H1 (cell line): ENCODE data around the gene IGFBP6.

Source experiments
- CEBPB ChIP-seq: IDR thresholded peaks from 2 replicates; pipeline ENCODE4 v1.6.1; 2012; ENCODE audit warnings: low read depth, low read length
- GABPA ChIP-seq: IDR thresholded peaks from 2 replicates; pipeline ENCODE4 v1.6.1; 2011; ENCODE audit warnings: mild to moderate bottlenecking, low read length, moderate library complexity, borderline replicate concordance; ENCODE audit not compliant: insufficient read depth
- GTF2F1 ChIP-seq: IDR thresholded peaks from 2 replicates; pipeline ENCODE4 v1.6.1; 2012; ENCODE audit warnings: low read depth, low read length, improper control_type of control experiment, borderline replicate concordance
- POLR2A ChIP-seq, 2 experiments: IDR thresholded peaks; 1 replicate in 1 of 2; 2 replicates in 1 of 2; pipeline ENCODE4 v1.6.1; 2011; ENCODE audit warnings: low read depth in 2 of 2, low read length in 2 of 2, mild to moderate bottlenecking in 2 of 2; ENCODE audit errors: control extremely low read depth in 1 of 2
- POLR2AphosphoS5 ChIP-seq: IDR thresholded peaks from 2 replicates; pipeline ENCODE4 v1.6.1; 2011; ENCODE audit warnings: low read depth, low read length
- SIN3A ChIP-seq, 2 experiments: IDR thresholded peaks in 1 of 2; conservative IDR thresholded peaks in 1 of 2; 2 replicates each; pipeline ENCODE4 v1.6.1; 2011 to 2012; ENCODE audit warnings: low read length in 2 of 2, improper control_type of control experiment in 1 of 2, low read depth in 1 of 2, mild to moderate bottlenecking in 1 of 2
- SP1 ChIP-seq: IDR thresholded peaks from 2 replicates; pipeline ENCODE4 v1.6.1; 2011; ENCODE audit warnings: low read depth, low read length
- SUZ12 ChIP-seq: fragments of 200-600 bp; sonication (generic); IDR thresholded peaks from 2 replicates; pipeline ENCODE4 v1.6.1; 2012; ENCODE audit warnings: mild to moderate bottlenecking, inconsistent platforms, low read length, moderate library complexity, mixed read lengths
- TF ChIP-seq, protein P1 (sequence below), 3 experiments: IDR thresholded peaks; 1 replicate in 2 of 3; 2 replicates in 1 of 3; pipeline versions ENCODE4 v1.5.1 to v1.6.1; 2011; ENCODE audit warnings: low read length in 3 of 3, mild to moderate bottlenecking in 3 of 3, inconsistent platforms in 2 of 3, low read depth in 1 of 3, moderate library complexity in 1 of 3; ENCODE audit not compliant: insufficient read depth in 1 of 3; ENCODE audit errors: control extremely low read depth in 1 of 3
- TF ChIP-seq, protein P2 (sequence below): IDR thresholded peaks from 2 replicates; pipeline ENCODE4 v1.6.1; 2011; ENCODE audit warnings: low read length, improper control_type of control experiment
- TF ChIP-seq, protein P3 (sequence below): IDR thresholded peaks from 2 replicates; pipeline ENCODE4 v1.6.1; 2012; ENCODE audit warnings: inconsistent platforms

DNA sequence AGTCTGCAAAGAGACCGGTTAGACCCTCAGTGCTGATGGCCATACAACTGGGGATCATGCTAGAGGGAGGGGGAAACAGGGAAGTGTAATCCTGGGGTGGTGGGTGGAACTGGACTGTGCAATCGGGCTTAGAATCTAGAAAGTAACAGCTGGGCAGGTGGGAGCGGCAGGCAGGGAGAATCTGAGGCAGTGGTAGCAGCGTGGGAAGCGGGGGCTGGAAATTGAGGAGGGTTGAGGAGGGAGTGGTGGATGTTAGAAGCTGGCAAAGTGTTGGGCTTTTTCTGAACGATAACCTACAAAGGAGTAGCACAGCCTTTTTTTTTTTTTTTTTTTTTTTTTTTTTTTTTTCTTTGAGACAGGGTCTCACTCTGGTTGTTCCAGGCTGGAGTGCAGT lies 3.1 kb upstream of the IGFBP6 start:
- TF ChIP-seq SUZ12 (no peak), SP1 (no peak), GABPA (no peak), POLR2AphosphoS5 (no peak), CEBPB (no peak), GTF2F1 (no peak), POLR2A (IDR thresholded peaks at IDR 0.05; ENCODE audit: control extremely low read depth in 1 of 2, low read depth in 2 of 2, low read length in 2 of 2) (no peak), SIN3A (conservative IDR thresholded peaks at IDR 0.05 in 1 of 2, IDR thresholded peaks at IDR 0.05 in 1 of 2; ENCODE audit: low read depth in 1 of 2, low read length in 2 of 2) (no peak)
- TF ChIP-seq, protein P1, sequence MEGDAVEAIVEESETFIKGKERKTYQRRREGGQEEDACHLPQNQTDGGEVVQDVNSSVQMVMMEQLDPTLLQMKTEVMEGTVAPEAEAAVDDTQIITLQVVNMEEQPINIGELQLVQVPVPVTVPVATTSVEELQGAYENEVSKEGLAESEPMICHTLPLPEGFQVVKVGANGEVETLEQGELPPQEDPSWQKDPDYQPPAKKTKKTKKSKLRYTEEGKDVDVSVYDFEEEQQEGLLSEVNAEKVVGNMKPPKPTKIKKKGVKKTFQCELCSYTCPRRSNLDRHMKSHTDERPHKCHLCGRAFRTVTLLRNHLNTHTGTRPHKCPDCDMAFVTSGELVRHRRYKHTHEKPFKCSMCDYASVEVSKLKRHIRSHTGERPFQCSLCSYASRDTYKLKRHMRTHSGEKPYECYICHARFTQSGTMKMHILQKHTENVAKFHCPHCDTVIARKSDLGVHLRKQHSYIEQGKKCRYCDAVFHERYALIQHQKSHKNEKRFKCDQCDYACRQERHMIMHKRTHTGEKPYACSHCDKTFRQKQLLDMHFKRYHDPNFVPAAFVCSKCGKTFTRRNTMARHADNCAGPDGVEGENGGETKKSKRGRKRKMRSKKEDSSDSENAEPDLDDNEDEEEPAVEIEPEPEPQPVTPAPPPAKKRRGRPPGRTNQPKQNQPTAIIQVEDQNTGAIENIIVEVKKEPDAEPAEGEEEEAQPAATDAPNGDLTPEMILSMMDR (IDR thresholded peaks at IDR 0.05; ENCODE audit: control extremely low read depth in 1 of 3, insufficient read depth in 1 of 3, low read depth in 1 of 3, low read length in 3 of 3): no peak
- TF ChIP-seq, protein P2, sequence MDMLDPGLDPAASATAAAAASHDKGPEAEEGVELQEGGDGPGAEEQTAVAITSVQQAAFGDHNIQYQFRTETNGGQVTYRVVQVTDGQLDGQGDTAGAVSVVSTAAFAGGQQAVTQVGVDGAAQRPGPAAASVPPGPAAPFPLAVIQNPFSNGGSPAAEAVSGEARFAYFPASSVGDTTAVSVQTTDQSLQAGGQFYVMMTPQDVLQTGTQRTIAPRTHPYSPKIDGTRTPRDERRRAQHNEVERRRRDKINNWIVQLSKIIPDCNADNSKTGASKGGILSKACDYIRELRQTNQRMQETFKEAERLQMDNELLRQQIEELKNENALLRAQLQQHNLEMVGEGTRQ: no peak
- TF ChIP-seq, protein P3, sequence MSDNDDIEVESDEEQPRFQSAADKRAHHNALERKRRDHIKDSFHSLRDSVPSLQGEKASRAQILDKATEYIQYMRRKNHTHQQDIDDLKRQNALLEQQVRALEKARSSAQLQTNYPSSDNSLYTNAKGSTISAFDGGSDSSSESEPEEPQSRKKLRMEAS: no peak
